CD4-positive, alpha-beta T cell treated with Interleukin-10 for 1 hour (primary cell): ENCODE data around the gene CDH4.
"Not testable (repeated sequence)": the region's sequence is repeated elsewhere in the genome, so short reads cannot be mapped to it uniquely, and the experiment has no call there.

Experiments
- DNase-seq: peaks from one replicate; pipeline ENCODE4 v3.0.0-alpha.2; 2020

Gene CDH4

GRCh38 chr20:61846741-61847419 is 594.8 kb downstream of the CDH4 start:
- no peak for DNase-seq

GRCh38 chr20:61847420-61847748 is 595.3 kb downstream of the CDH4 start:
- no peak for DNase-seq

- no peak for DNase-seq
These were observed 595.9 kb downstream of the CDH4 start for GRCh38 chr20:61847986-61848385.

- no peak for DNase-seq
These were observed 596.8 kb downstream of the CDH4 start for GRCh38 chr20:61848851-61849250.

GRCh38 chr20:61849376-61849775 is 597.3 kb downstream of the CDH4 start:
- DNase-seq, result no peak

- DNase-seq, result no peak
These were observed 597.8 kb downstream of the CDH4 start for GRCh38 chr20:61849822-61850221.

GRCh38 chr20:61850457-61850856 is 598.4 kb downstream of the CDH4 start:
- DNase-seq, result no peak

GRCh38 chr20:61850926-61851900 is 599.2 kb downstream of the CDH4 start:
- DNase-seq, result no peak

GRCh38 chr20:61852268-61853072 is 600.4 kb downstream of the CDH4 start:
- DNase-seq, result no peak

- DNase-seq, result no peak
These were observed 601.3 kb downstream of the CDH4 start for GRCh38 chr20:61853073-61854005.

GRCh38 chr20:61854538-61854937 is 602.5 kb downstream of the CDH4 start:
- DNase-seq, result not testable (repeated sequence)

- no peak for DNase-seq
These were observed 603.2 kb downstream of the CDH4 start for GRCh38 chr20:61855286-61855685.

- no peak for DNase-seq
These were observed 604.8 kb downstream of the CDH4 start for GRCh38 chr20:61856626-61857413.

GRCh38 chr20:61857414-61857775 is 605.3 kb downstream of the CDH4 start:
- DNase-seq, result no peak

- no peak for DNase-seq
These were observed 605.8 kb downstream of the CDH4 start for GRCh38 chr20:61857884-61858283.

- no peak for DNase-seq
These were observed 607.7 kb downstream of the CDH4 start for GRCh38 chr20:61859767-61860166.

GRCh38 chr20:61860260-61860987 is 608.4 kb downstream of the CDH4 start:
- no peak for DNase-seq

GRCh38 chr20:61861054-61861841 is 609.2 kb downstream of the CDH4 start:
- DNase-seq, result no peak

GRCh38 chr20:61861858-61862257 is 609.8 kb downstream of the CDH4 start:
- no peak for DNase-seq

- DNase-seq, result no peak
These were observed 610.8 kb downstream of the CDH4 start for GRCh38 chr20:61862881-61863280.
